PC-9 (cell line): ENCODE measurements around the gene LONRF2.

Experiments
- EZH2 ChIP-seq: fragments of 200-600 bp; sonication (generic); IDR thresholded peaks from 2 replicates; pipeline ENCODE4 v1.8.0; 2017; ENCODE audit warnings: antibody characterized with exemption, low read depth
- TF ChIP-seq, protein P1 (sequence below): fragments of 200-600 bp; sonication (generic); conservative IDR thresholded peaks from 2 replicates; pipeline ENCODE4 v1.6.1; 2017; ENCODE audit warnings: mixed run types, antibody characterized with exemption, mild to moderate bottlenecking, moderate library complexity

DNA sequence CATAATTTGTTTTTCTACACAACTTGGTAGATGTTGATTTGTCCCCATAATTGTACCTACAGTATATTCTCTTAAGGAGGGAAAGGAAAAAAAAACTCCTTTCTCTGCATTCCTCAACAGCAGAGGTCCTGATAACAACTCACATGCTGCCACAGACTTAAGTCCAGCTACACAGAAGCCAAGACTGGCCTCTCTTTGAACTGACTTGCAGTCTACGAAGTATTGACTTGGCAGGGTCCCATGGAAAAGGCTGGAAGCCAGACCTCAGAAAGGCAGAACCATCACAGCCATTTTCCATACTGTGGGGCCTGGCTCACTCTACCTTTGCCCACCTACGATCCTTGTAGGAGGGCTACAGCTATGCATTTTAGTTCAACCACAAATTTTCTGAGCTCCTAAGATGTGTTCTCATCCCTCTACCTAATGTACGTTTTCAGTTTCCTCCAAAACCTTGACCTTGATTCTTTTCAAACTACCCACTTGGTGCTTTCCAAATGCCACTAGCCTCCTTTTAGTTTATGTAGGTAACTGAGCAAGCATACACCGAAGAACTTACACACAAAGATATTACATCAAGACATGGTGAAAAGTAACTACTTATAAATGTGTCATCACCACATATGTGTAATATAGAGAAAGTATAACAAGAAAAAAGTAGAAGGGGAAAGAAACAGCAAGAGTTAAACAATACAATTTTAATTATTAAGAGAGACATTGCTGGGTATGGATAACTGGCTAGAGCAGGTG, 12.2 kb downstream of the LONRF2 start:
- TF ChIP-seq, protein P1, sequence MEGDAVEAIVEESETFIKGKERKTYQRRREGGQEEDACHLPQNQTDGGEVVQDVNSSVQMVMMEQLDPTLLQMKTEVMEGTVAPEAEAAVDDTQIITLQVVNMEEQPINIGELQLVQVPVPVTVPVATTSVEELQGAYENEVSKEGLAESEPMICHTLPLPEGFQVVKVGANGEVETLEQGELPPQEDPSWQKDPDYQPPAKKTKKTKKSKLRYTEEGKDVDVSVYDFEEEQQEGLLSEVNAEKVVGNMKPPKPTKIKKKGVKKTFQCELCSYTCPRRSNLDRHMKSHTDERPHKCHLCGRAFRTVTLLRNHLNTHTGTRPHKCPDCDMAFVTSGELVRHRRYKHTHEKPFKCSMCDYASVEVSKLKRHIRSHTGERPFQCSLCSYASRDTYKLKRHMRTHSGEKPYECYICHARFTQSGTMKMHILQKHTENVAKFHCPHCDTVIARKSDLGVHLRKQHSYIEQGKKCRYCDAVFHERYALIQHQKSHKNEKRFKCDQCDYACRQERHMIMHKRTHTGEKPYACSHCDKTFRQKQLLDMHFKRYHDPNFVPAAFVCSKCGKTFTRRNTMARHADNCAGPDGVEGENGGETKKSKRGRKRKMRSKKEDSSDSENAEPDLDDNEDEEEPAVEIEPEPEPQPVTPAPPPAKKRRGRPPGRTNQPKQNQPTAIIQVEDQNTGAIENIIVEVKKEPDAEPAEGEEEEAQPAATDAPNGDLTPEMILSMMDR, result no peak
- TF ChIP-seq EZH2, result no peak
